ENCODE measurements around the gene CUBN. TPM values are rescaled to one million over a fixed set of nuclear protein-coding genes. Genes with fewer than 3 reads are reported as not detected.

CUBN gene
- total RNA-seq, 1 donor from 2014 or later: 0.32 TPM

- no peaks in the 10 kb centered on the region for H3K27me3 Mint-ChIP-seq (ENCODE audit: unreplicated experiment)
- H3K36me3 Mint-ChIP-seq (ENCODE audit: unreplicated experiment): no peaks in the 10 kb centered on the region
- H3K27ac Mint-ChIP-seq (ENCODE audit: unreplicated experiment): no peak overlapping the region
- no peak for DNase-seq
- H3K4me3 Mint-ChIP-seq (ENCODE audit: unreplicated experiment): no peak overlapping the region
- no peaks in the 10 kb centered on the region for H3K4me1 Mint-ChIP-seq (ENCODE audit: low read depth, unreplicated experiment)
- no peak for TF ChIP-seq CTCF (IDR thresholded peaks at IDR 0.05; ENCODE audit: partially characterized antibody, unreplicated experiment)
- no peaks in the 10 kb centered on the region for H3K9me3 Mint-ChIP-seq (ENCODE audit: unreplicated experiment)
These were observed 4.3 kb downstream of the CUBN start for GRCh38 chr10:17125206-17125893.

- H3K4me1 Mint-ChIP-seq (ENCODE audit: low read depth, unreplicated experiment): no peaks in the 10 kb centered on the region
- DNase-seq: no peak
- no peak overlapping the region for H3K27ac Mint-ChIP-seq (ENCODE audit: unreplicated experiment)
- H3K36me3 Mint-ChIP-seq (ENCODE audit: unreplicated experiment): no peaks in the 10 kb centered on the region
- H3K27me3 Mint-ChIP-seq (ENCODE audit: unreplicated experiment): no peaks in the 10 kb centered on the region
- H3K4me3 Mint-ChIP-seq (ENCODE audit: unreplicated experiment): no peak overlapping the region
- no peaks in the 10 kb centered on the region for H3K9me3 Mint-ChIP-seq (ENCODE audit: unreplicated experiment)
- no peak for TF ChIP-seq CTCF (IDR thresholded peaks at IDR 0.05; ENCODE audit: partially characterized antibody, unreplicated experiment)
These were observed 5.7 kb downstream of the CUBN start for GRCh38 chr10:17123961-17124360.

- TF ChIP-seq CTCF (IDR thresholded peaks at IDR 0.05; ENCODE audit: partially characterized antibody, unreplicated experiment): no peak
- Mint-ChIP-seq H3K27me3 (ENCODE audit: unreplicated experiment) (no peaks in the 10 kb centered on the region), H3K9me3 (ENCODE audit: unreplicated experiment) (no peaks in the 10 kb centered on the region), H3K4me1 (ENCODE audit: low read depth, unreplicated experiment) (no peaks in the 10 kb centered on the region), H3K4me3 (ENCODE audit: unreplicated experiment) (no peak overlapping the region), H3K27ac (ENCODE audit: unreplicated experiment) (no peak overlapping the region), H3K36me3 (ENCODE audit: unreplicated experiment) (no peaks in the 10 kb centered on the region)
- DNase-seq: no peak
These were observed 6.6 kb downstream of the CUBN start for GRCh38 chr10:17122726-17123661.

- Mint-ChIP-seq H3K27me3 (ENCODE audit: unreplicated experiment) (no peaks in the 10 kb centered on the region), H3K4me1 (ENCODE audit: low read depth, unreplicated experiment) (no peaks in the 10 kb centered on the region), H3K4me3 (ENCODE audit: unreplicated experiment) (no peak overlapping the region), H3K27ac (ENCODE audit: unreplicated experiment) (no peak overlapping the region), H3K36me3 (ENCODE audit: unreplicated experiment) (no peaks in the 10 kb centered on the region), H3K9me3 (ENCODE audit: unreplicated experiment) (no peaks in the 10 kb centered on the region)
- no peak for DNase-seq
- no peak for TF ChIP-seq CTCF (IDR thresholded peaks at IDR 0.05; ENCODE audit: partially characterized antibody, unreplicated experiment)
These were observed 7.6 kb downstream of the CUBN start for GRCh38 chr10:17122052-17122451.

GRCh38 chr10:17120694-17121093, 8.9 kb downstream of the CUBN start:
- Mint-ChIP-seq H3K4me1 (ENCODE audit: low read depth, unreplicated experiment) (no peaks in the 10 kb centered on the region), H3K4me3 (ENCODE audit: unreplicated experiment) (no peak overlapping the region), H3K36me3 (ENCODE audit: unreplicated experiment) (no peaks in the 10 kb centered on the region), H3K9me3 (ENCODE audit: unreplicated experiment) (no peaks in the 10 kb centered on the region), H3K27ac (ENCODE audit: unreplicated experiment) (no peak overlapping the region), H3K27me3 (ENCODE audit: unreplicated experiment) (no peaks in the 10 kb centered on the region)
- TF ChIP-seq CTCF (IDR thresholded peaks at IDR 0.05; ENCODE audit: partially characterized antibody, unreplicated experiment): no peak
- DNase-seq: no peak
